NCI-H1436 treated with DMSO at 0.1 percent for 48 hours (cell line): ENCODE results near the gene PSME4.
A peak's percentile ranks its signal among the peaks of the same experiment; 100 is the strongest.

Experiments used
- DNase-seq: peaks from one replicate; lab custom pipeline; 2025; lab: John Stamatoyannopoulos, UW

PSME4 gene, protein sequence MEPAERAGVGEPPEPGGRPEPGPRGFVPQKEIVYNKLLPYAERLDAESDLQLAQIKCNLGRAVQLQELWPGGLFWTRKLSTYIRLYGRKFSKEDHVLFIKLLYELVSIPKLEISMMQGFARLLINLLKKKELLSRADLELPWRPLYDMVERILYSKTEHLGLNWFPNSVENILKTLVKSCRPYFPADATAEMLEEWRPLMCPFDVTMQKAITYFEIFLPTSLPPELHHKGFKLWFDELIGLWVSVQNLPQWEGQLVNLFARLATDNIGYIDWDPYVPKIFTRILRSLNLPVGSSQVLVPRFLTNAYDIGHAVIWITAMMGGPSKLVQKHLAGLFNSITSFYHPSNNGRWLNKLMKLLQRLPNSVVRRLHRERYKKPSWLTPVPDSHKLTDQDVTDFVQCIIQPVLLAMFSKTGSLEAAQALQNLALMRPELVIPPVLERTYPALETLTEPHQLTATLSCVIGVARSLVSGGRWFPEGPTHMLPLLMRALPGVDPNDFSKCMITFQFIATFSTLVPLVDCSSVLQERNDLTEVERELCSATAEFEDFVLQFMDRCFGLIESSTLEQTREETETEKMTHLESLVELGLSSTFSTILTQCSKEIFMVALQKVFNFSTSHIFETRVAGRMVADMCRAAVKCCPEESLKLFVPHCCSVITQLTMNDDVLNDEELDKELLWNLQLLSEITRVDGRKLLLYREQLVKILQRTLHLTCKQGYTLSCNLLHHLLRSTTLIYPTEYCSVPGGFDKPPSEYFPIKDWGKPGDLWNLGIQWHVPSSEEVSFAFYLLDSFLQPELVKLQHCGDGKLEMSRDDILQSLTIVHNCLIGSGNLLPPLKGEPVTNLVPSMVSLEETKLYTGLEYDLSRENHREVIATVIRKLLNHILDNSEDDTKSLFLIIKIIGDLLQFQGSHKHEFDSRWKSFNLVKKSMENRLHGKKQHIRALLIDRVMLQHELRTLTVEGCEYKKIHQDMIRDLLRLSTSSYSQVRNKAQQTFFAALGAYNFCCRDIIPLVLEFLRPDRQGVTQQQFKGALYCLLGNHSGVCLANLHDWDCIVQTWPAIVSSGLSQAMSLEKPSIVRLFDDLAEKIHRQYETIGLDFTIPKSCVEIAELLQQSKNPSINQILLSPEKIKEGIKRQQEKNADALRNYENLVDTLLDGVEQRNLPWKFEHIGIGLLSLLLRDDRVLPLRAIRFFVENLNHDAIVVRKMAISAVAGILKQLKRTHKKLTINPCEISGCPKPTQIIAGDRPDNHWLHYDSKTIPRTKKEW (N-terminal part only)

DNA sequence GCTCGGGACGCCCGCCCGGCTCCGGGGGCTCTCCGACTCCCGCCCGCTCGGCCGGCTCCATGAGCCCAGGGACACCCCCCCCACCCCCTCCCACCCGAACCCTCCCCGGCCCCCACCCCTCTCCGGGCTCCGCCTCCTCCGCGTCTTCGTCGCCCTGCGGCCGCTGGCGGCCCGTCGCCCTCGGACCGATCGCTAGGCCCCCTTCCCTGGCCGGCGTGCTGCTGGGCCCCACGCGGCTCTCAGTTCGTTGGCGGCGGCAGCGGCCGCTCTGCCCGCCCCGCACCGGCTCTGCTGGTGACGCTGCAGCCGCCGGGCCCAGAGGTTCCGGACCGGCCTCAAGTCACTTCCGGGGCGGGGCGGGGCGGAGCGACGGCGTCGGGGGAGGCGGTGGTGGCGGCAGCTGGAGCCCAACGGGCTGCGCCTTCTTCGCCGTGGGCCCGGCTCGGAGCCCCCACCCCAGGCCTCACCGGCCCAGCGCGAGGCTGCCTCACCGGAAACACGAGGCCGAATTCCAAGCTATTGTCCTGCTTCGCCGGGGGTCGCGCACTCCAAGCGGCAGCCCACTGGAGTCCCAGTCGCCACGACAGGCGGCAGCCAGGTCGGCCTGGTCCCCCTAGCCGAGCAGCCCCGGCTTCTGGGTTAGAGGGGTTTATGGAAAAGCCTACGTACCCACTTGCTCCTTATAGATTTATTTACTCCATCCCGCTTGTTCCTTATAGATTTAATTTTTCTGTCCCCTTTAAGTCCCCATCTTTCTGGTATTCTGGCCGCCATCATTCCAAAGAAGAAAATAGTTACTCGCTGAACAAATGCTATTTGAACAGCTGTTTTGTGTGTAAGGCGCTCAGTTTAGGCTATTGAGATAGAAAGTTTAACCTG, at the start of gene PSME4:
Gene PSME4, minus strand, starts transcription at position 270 of the 879 bp plus-strand sequence. Its CDS starts 209 bp downstream, at position 61.
- peak; percentile 17 for DNase-seq

DNA sequence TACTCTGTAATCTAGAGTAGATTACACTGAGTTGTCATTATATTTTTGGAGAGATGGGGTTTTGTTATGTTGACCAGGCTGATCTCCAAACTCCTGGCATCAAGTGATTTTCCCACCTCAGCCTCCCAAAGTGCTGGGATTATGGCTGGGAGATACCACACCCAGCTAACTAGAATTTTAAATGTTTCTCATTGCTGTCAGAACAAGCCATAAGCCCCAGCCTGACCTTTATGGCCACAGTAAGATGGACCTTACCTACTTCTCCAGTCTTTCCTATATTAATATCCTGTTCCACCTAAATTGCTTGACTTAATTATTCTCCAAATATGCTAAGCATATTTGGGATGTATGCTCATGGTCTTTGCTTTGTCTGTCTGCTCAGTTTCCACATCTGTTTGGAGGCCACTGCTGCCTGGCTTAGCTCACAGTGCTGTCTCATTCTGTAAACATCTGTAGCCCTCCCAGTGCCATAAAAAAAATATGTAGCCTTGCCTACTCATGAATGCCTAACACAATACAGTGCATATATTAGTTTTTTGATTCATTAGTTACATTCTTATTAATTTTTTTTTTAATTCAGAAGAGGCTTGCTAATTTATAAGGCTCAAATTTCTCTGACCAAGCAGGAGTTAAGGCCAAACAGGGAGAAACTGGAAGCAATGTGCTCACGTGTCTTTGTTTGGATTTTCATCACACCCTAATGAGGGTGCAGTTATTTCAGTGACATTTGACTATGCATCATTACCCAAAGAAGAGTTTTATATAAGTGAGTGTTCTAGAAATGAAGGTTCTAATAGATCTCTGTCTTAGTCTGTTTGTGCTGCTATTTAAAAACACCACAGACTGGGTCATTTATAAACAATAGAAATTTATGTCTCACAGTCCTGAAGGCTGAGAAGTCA, 45.3 kb upstream of the PSME4 start:
- no peak for DNase-seq

DNA sequence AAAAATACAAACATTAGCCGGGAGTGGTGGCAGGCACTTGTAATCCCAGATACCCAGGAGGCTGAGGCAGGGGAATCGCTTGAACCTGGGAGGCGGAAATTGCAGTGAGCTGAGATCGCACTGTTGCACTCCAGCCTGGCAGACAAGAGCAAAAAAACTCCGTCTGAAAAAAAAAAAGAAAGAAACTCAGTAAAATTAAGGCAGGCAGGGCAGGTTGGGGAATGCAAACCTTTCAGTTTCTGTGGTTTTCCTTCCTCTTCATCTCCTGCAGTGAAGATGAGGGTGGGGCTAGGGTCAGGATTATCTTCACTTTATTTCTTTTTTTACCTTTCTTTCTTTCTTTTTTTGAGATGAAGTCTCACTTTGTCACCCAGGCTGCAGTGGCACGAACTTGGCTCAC, 43.2 kb upstream of the PSME4 start:
- no peak for DNase-seq

DNA sequence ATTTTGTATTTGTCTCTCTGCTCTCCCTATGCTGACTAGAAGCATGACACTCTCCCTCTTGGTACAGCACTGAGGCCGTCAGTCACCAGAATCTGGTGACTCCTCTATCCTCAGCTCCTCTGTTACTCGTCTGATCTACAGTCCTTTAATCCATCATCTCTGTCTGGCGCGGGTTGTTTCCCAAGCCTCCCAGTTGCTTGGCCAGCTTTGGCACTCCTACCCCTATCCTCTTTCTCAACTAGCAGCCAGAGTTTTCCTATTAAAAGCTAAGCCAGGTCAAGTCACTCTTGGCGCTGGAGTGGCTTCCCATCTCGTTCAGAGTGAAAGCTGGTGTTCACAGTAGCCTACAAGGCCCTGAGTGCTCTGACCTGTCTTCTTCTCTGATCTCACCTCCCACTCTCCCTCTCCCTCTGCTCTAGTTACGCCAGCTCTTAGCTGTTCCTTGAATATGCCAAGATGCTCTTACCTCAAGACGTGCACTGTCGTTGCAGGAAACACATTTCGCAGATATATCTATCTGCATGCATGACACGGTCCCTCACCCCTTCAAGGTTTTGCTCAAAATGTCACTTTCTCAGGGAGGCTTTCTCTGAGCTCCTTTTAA, 41.8 kb upstream of the PSME4 start:
- DNase-seq, result no peak

DNA sequence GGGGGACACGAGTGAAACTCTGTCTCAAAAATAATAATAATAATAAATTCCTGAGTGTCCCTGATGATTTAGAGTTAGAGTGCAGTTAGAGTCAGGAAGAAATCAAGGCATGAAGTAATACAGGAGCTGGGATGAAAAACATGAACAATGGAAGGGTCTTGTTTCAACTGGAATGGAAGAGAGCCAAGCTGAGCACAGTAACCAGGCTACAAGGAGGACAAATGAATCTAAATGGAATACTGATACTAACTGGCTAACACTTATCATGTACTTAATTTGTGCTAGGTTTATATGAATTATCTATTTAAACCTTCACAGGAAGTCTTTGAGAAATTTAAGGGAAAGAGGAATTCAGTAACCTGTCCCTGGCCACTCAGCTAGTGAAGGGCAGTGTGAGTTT, 38.8 kb upstream of the PSME4 start:
- no peak for DNase-seq

DNA sequence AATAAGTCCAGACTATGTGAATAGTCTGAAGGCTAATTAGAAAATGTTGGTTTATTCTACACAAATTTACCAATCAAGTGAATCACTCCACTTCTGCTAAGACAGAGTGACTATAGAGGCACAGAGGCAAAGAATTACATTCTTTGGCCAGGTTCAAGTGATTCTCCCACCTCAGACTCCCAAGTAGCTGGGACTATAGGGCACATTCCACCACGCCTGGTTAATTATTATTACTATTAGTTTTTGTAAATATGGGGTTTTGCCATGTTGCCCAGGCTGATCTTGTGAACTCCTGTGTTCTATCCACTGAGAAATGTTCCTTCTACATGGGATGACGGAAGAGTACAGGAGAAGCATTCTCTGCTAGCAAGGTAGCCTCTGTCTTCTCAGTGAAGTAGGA, 37.6 kb upstream of the PSME4 start:
- DNase-seq, result no peak

DNA sequence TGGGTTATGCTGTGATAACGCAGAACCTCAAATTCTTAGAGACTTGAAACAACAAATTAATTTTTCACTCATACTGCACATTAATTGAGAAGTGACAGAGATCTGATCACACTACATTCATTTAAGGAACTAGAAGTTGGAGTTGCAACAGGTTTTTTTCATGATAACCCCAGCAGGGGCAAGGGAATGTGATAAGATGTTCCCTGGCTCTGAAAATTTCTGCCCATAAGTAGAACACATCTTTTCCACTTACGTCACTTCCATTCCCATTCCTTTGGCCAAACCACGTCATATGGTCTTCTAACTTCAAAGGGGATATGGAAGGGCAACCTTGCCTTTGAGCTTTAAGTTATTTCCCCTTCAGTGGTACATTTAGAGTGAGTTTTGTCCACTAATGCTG, 29.7 kb upstream of the PSME4 start:
- no peak for DNase-seq

DNA sequence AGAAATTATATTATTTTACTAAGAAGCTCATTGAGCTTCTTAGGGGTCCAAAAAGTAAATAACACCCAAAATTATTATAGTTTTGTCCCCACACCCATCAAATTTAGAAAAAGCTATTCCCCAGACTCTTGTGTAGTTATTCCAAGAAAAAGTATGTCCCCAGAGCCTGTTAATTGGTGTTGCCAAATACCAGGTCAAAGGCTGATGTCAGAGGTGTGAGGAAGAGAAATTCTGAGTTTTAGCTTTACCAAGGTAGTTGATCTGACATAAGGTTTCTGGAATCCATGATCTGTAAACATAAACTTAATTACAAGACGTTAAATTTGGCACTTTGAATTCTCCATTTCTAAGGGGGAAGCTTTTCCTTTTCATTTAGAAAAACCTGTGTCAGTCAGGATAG, 29.3 kb upstream of the PSME4 start:
- no peak for DNase-seq

DNA sequence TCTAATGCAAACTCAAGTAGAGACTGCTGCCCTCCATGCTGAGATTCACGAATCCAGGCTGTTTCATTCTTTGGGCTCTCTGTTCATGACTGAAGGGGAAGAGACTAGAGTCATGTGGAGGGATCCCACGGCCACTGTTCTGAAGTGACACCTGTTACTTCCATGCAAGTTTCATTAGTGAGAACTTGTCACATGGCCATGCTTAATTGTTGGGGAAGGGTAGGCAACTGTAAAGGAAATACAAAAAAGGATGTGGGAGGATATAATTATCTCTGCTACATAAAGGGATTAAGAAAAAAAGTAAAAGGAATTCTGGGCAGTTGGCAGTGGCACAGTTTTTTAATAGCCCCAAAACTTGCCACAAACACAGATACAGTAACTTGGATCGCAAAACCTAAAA, 28.0 kb upstream of the PSME4 start:
- no peak for DNase-seq

DNA sequence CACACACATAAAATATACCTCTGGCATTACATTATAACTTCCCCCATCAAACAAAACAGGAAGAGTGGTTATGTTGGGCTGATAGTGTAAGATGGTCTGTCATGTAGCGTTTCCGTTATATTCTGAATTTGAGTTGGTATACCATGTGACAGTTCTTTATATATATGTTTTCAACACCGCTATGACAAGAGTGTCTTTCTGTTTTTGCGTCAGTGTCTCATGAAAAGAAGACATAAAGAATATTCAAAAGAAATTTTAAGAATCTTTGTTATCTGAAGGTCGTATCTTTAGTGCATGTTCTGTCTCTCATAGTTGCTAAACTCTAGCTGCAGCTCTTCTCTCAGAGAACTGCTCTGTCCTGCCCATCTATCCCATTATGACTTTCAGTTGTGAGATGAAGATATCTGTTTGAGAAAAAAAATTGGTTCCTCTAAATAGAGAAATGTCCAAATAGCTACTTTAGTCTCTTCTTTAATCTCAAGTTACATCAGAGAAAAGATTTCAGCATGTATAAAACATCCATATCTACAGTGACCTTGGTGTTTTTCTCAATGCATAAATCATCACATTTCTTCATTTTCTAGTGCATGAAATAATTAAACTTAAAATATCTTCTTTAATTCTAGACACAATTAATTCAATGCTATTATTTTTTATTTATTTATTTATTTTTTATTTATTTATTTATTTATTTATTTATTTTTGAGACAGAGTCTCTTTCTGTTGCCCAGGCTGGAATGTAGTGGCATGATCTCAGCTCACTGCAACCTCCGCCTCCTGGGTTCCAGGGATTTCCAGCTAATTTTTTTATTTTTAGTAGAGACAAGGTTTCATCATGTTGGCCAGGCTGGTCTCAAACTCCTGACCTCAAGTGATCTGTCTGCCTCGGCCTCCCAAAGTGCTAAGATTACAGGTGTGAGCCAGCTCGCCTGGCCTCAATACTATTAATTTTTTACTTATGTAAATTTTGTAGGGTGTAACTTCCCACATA, 24.3 kb upstream of the PSME4 start:
- DNase-seq, result no peak

DNA sequence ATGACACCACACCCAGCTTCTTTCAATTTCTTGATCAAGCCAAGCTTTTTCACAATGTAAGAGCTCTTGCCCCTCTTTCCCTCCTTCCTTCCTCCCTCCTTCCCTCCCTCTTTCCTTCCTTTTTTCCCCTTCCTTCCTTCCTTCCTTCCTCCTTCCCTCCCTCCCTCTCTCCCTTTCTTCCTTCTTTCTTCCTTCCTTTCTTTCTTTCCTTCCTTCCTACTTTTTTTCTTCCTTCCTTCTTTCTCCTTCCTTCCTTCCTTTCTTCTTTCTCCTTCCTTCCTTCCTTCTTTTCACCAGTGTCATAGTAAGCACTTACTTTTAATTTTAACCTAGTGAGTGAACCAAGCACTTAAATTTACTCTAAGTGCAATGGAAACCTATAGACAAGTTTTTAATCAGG, 21.2 kb upstream of the PSME4 start:
- DNase-seq, result no peak

DNA sequence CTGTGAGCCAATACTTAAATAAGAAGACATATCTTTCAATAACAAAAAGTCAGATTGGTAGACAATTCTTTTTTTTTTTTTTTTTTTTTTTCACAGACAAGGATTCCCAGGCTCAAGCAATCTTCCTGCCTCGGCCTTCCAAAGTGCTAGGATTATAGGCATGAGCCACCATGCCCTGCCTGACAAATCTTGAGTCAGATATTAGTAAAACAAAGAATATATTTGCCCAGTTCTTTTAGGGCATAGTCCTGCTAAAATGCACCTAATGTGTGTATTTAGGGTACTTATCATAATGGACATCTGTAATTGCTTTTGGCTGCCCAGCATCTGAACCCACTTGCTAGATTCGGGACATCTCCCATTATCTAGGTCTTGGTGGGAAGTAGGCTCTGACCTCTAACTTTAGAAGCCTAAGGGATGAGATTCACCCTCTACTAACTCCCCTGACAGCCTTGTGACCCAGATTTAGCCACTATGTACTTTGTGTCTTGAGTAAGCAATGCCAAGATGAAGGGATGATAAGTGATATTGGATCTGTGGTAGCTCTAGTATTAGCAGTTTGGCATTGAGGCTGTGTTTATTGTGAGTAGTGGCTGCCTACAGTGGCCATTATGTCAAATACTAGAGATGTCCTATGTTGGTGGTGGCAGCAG, 18.5 kb upstream of the PSME4 start:
- DNase-seq, result no peak

DNA sequence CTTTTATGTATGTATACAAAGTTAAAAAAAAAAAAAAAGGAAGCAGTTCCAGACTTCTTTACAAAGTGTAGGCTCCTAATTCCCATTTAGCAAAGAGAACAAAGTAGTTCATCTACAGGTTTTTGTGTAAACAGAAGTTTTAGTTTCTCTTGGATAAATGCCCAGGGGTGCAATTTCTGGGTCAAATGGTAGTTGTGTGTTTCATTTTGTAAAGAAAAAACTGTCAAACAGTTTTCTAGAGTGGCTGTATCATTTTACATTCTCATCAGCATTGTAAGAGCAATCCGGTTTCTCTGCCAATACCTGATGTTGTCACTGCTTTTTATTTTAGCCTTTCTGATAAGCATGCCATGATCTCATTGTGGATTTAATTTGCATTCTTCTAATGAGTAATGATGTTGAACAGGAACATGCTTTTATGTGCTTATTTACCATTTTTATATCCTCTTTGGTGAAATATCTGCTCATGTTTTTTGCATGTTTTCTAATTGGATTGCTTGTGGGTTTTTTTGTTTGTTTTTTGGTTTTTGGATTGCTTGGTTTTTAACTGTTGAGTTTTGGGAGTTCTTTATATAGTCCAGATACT, 16.6 kb upstream of the PSME4 start:
- DNase-seq, result peak; percentile 68

DNA sequence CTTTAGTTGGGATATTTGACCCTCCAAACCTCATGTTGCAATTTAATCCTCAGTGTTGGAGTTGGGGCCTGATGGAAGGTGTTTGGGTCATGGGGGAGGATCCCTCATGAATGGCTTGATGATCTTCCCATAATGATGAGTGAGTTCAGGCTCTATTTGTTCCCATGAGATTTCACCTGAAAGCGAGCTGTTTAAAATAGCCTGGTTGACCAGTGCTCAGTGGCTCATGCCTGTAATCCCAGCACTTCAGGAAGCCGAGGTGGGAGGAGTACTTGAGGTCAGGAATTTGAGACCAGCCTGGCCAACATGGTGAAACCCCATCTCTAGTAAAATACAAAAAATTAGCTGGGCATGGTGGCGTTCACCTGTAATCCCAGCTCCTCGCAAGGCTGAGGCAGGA, 14.9 kb upstream of the PSME4 start:
- DNase-seq, result no peak

DNA sequence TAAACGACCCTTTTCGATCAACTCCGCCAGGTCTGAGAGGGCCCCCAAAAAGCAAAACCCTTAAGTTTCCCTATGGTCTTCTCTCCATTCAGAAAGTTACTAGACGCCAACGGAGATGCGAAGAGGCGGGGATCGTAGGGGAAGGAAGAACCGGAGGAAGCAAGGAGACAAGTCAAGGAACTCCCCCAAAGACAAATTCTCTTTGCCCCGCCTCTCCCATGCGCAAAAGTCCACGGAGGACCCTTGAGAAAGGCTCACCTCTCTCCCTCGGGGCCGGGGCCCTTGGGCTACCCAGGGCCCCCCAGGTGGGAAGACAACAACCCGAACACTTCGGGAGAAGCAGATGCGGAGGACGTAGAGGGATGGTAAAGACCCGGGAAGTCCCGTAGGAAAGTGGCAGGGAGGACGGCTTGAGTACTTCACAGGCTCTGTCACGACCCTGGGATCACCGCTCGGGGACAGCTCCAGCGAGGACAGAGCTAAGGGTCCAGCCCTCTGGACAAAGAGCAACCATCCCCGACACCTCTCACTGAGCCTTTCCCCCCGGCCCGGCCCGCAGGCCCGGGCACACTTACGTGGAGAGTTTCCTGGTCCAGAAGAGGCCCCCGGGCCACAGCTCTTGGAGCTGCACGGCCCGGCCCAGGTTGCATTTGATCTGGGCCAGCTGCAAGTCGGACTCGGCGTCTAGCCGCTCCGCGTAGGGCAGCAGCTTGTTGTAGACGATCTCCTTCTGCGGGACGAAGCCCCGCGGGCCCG, 647 bp downstream of the PSME4 start:
- no peak for DNase-seq

DNA sequence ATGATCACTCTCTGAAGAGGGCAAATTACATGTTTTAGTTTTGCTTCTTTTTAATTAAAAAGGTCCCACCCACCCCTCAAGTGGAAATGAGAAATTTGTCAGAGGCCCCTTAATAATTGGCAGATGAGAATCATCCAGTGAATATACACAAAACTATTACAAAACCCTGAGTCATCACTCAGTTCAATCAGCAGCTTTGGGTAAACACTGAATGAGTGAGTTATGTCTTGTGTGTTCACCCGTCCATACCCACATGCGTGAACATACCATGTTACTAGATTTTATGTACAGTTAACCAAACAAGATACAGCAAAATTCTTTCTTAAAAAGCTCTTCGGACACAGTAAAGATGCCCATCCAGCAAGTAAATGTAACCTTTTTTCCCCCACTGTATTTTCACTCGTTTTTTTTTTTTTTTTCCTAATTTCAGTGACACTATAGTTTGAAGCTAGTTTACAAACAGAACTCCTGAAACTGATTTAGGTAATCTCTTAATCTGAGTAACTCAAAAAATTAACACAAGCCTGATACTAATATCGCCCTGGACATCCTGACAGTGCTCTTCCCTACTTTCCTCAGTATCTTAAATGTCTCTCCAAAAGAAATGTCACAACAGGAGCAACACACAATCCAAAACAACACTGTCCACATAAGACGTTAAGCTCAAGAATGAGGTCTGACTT, 1.4 kb downstream of the PSME4 start:
- peak; percentile 30 for DNase-seq
